ENCODE results near the gene COP1. TPM values are rescaled to one million over a fixed set of nuclear protein-coding genes. Genes with fewer than 3 reads are reported as not detected.

Gene COP1
- total RNA-seq, 1 donor from 2014 or later = 37.0 TPM

DNA sequence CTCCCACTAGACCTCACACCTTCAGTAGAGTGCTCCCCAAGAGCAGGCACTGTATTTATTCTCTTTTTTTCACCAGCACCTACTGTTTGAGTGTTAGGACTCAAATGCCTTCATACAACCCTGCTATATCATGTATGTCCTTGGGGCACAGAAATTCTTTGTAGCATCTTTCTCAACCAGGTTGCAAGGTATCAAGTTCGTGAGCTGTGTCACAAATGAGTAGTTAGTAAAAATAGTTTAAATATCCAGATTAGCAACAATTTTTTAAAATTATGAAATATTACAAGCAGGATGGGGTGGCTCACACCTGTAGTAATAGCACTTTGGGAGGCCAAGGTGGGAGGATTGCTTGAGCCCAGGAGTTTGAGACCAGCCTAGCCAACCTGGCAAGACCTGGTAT is 311.1 kb downstream of the COP1 start:
- DNase-seq (ENCODE audit: low spot score) = no peak
- Mint-ChIP-seq H3K27me3 (ENCODE audit: low read depth) (no peaks in the 10 kb centered on the region), H3K36me3 (ENCODE audit: low read depth) (peaks cover 13% of the 10 kb centered on the region), H3K9me3 (ENCODE audit: low read depth) (no peaks in the 10 kb centered on the region), H3K4me3 (ENCODE audit: unreplicated experiment) (no peak overlapping the region), H3K27ac (ENCODE audit: unreplicated experiment) (no peak overlapping the region), H3K4me1 (ENCODE audit: low read depth) (no peaks in the 10 kb centered on the region)
- TF ChIP-seq, protein P1, sequence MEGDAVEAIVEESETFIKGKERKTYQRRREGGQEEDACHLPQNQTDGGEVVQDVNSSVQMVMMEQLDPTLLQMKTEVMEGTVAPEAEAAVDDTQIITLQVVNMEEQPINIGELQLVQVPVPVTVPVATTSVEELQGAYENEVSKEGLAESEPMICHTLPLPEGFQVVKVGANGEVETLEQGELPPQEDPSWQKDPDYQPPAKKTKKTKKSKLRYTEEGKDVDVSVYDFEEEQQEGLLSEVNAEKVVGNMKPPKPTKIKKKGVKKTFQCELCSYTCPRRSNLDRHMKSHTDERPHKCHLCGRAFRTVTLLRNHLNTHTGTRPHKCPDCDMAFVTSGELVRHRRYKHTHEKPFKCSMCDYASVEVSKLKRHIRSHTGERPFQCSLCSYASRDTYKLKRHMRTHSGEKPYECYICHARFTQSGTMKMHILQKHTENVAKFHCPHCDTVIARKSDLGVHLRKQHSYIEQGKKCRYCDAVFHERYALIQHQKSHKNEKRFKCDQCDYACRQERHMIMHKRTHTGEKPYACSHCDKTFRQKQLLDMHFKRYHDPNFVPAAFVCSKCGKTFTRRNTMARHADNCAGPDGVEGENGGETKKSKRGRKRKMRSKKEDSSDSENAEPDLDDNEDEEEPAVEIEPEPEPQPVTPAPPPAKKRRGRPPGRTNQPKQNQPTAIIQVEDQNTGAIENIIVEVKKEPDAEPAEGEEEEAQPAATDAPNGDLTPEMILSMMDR (IDR thresholded peaks at IDR 0.05) = no peak
